ENCODE results near the gene NUMBL. TPM values are rescaled to one million over a fixed set of nuclear protein-coding genes. Genes with fewer than 3 reads are reported as not detected.

Gene NUMBL
- total RNA-seq, 1 experiment from 2014 or later: 41.7 TPM

GRCh38 chr19:40677156-40677555, 13.3 kb downstream of the NUMBL start:
- Histone ChIP-seq H3K79me2 (ENCODE audit: insufficient read depth, low read length) (no peaks in the 10 kb centered on the region), H3K9me2 (ENCODE audit: insufficient read depth) (no peaks in the 10 kb centered on the region), H3K4me3 (replicated peaks in 1 of 2; ENCODE audit: low read depth in 1 of 2, low read length in 2 of 2) (no peak overlapping the region), H3K27ac (ENCODE audit: low read depth, low read length) (no peak overlapping the region), H4K20me1 (ENCODE audit: insufficient read depth) (no peaks in the 10 kb centered on the region), H2AFZ (ENCODE audit: low read depth, low read length, poor library complexity, severe bottlenecking) (no peak overlapping the region), H3K9ac (ENCODE audit: low read length) (no peak overlapping the region), H3K27me3 (ENCODE audit: insufficient read depth, low read length) (no peaks in the 10 kb centered on the region), H3K36me3 (ENCODE audit: control insufficient read depth in 1 of 2, insufficient read depth in 2 of 2, low read length in 2 of 2) (peaks cover 47 to 52% of the 10 kb centered on the region in 2 experiments), H3K4me2 (ENCODE audit: low read length) (no peak overlapping the region), H3K4me1 (ENCODE audit: control insufficient read depth in 1 of 2, insufficient read depth in 2 of 2, low read length in 2 of 2) (no peaks in the 10 kb centered on the region; a peak in 1 of 4 replicates), H3K9me3 (ENCODE audit: control insufficient read depth in 1 of 2, insufficient read depth in 1 of 2, low read depth in 1 of 2, low read length in 2 of 2) (no peaks in the 10 kb centered on the region)
- ChIA-PET CTCF (no interaction called here), POLR2A (no interaction called here), RAD21 (ENCODE audit: low non-redundant PET in 1 of 2, low total read pairs in 2 of 2, uncharacterized antibody in 2 of 2, unreplicated experiment in 2 of 2) (no interaction called here)
- DNase-seq (ENCODE audit: low read depth, low spot score): no peak
- no TSS peak for BruUV-seq (replicated peaks)
- TF ChIP-seq TCF7L2 (IDR thresholded peaks at IDR 0.05; ENCODE audit: borderline replicate concordance, extremely low read depth, insufficient read depth, insufficient read length) (no peak), SP1 (IDR thresholded peaks at IDR 0.05; ENCODE audit: low read depth) (no peak), JUND (IDR thresholded peaks at IDR 0.05) (no peak), CBX3 (IDR thresholded peaks at IDR 0.05; ENCODE audit: low read depth) (no peak), REST (IDR thresholded peaks at IDR 0.05; ENCODE audit: low read depth) (no peak), RAD21 (IDR thresholded peaks at IDR 0.05; ENCODE audit: low read depth) (no peak), MAX (IDR thresholded peaks at IDR 0.05) (no peak)
- TF ChIP-seq, protein P1, sequence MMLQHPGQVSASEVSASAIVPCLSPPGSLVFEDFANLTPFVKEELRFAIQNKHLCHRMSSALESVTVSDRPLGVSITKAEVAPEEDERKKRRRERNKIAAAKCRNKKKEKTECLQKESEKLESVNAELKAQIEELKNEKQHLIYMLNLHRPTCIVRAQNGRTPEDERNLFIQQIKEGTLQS (IDR thresholded peaks at IDR 0.05): no peak
- intact Hi-C loops (cut with micrococcal nuclease): no loop called here
- ATAC-seq: no peak

All from HCT116 (cell line).